Fibroblast of gingiva (primary cell): ENCODE data around the gene CNTN1.

Experiments used
- DNase-seq: peaks from one replicate; pipeline ENCODE4 v3.0.0-alpha.2; 2011; ENCODE audit warnings: low read depth

CNTN1 gene

DNA sequence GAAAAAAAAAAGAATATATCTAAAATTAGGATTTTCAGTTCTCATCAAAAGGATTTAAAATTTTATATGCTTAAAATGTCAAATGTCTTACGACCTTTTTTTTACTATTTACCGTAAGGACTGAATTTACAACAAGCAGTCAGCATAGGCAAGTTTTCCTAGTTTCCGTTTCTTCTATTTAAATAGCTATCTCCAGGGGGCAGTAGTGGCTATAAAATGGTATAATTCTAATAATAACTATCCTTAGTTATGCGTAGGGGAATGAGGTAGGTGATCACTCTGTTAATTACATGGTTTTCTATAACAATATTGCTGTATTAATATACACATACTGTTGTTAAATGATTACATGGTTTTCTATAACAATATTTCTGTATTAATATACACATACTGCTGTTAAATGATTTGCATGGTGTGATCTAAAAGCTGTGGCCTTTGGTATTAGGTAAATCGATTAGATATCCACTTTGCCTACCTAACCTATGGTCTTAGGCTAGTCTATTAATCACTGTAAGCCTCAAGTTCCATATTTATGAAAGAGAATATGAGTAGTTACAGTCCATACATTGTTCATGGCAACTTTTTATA lies 278.2 kb downstream of the CNTN1 start:
- no peak for DNase-seq

DNA sequence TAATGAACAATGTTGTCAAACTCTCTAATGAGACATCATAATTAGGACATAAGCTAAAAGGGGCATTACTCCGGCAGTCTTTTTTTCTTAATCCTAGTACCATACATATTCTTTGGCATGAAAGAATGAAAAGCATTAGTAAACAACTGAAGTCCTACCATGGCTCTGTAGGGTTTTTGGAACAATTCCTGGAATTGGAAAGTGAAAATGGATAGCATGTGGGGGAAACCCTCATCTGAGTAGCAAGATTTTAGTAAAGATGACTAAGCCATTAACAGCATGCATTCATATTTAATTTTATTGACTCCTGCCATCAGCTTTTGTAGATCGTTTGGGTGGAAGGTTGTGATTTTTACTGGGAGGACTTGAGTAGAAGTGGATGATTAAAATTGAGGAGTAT lies 279.7 kb downstream of the CNTN1 start:
- peak; percentile 3 for DNase-seq

DNA sequence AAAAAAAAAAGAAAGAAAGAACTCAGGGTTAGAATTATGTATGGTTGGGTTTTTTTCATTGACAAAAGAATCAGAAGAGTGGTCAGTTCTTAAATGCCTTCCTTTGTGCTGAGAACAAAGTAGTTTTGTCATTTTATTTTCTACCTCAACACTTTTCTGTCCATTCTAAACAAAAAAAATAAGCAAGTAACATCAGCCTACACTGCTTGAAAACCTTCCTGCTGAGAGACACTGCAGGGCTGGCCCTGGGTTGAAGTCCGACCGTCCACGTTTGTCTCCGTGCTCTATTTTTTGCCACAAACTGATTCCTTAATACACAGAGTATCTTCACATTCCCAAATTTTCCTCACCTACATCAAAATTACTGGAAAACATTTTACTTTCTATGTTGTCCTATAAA lies 284.3 kb downstream of the CNTN1 start:
- DNase-seq: no peak

DNA sequence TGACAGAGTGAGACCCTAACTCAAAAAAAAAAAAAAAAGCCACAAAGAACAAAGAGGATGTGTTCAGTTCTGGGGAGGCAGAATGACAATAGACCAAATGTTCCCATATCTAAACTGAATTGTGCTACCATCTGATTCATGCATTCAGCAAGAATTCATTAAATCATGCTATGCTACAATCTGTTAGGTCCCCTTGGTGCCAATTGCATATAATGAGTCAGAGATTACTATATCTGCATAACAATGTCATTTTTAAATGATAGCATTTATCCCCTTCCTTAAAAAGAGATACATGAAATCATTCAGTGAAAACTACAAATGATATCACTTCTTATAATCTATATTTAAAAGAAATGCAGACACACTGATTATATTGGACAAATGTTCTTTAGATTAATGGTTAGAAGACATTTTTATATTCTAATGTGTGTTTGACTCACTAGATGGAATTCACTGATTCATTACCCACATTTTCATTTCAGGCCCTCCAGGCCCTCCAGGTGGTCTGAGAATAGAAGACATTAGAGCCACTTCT lies 288.3 kb downstream of the CNTN1 start:
- DNase-seq: no peak

DNA sequence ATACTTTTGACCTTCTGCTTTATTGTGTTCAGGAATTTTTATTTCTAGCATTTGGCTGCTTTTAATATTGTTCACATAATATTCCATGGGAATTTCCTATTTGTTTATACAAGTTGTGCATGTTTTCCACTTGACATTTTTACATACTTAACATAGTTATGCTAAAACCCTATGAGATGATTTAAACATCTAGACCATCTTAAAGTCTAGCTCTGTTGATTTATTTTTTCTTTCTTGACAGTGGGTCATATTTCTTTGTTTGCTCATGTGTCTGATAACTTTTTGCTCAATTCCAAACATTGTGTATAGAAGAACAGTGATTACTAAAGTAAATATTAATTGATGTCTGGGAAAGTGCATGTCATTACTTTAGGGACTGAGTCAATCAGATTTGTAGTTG lies 293.8 kb downstream of the CNTN1 start:
- no peak for DNase-seq

DNA sequence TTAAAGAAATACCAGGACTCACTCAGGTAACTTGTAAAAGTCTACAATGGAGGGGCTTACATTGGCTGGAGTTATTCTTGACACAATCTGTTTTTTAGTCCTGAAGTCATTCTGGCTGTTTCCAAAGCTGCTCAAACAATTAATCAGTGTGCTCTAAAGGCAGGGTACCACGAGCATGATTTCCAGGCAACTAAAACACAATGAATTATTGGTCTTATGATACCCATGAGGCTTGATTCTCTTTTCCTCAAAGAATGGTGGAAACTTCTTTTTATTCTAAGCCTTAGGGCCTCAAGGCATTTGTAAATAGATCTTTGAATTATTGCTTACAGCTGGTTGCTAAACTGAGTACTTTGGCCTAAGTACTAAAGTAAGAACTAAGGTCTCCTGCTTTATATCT lies 296.1 kb downstream of the CNTN1 start:
- no peak for DNase-seq

DNA sequence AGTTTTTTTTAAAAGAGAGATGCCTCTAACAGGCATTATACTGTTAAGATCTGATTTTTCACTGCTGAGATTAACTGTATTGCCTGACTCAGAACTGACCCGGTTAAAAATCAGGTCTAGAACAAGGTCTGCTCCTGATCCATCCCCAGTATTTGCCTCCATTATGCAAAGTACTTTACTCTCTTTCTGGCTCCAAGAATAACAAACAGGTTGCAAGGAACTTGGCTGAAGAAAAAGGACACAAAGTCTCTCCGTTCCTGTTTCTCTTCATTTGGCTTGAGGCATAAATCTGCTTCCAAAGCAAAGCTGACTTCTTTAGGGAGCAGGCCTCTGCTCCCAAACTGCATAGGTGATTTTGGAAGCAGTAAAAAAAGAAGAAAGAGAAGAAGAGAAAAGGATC lies 296.6 kb downstream of the CNTN1 start:
- no peak for DNase-seq

DNA sequence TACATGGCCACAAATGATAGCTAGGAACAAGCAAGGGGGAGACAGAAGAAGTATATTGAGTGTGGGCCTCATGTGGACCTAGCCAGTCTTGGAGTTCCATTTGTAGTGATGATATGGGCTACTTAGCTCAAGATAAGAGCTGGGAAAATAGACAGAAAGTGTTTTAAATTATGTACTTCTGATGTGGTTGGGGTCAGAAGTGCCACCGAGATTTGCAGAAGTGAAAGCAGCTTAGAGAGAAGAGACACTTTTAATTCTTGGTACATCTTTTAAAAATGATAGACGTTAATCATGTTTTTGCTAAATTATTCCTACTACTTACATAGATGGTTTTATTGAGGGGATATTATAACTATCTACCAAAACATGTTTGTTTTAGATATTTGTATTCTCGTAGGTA lies 297.5 kb downstream of the CNTN1 start:
- no peak for DNase-seq

DNA sequence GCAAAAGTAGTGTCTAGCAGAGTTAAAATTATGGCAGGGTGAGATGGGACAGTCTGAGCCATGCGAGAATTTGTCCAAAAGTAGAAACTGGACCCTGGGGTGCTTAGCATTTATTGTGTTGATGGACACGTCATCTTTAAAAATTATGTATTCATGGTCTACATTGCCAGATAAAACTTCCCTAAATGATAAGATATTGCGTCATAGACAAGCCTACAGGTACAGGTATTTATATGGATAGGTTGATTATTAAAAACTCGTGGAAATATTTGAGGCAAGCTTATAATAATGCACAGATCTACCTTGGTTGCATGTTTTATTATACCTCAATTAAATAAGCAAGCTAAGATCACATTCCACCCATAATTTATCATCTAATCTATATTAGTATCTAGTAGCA lies 299.9 kb downstream of the CNTN1 start:
- DNase-seq: no peak

DNA sequence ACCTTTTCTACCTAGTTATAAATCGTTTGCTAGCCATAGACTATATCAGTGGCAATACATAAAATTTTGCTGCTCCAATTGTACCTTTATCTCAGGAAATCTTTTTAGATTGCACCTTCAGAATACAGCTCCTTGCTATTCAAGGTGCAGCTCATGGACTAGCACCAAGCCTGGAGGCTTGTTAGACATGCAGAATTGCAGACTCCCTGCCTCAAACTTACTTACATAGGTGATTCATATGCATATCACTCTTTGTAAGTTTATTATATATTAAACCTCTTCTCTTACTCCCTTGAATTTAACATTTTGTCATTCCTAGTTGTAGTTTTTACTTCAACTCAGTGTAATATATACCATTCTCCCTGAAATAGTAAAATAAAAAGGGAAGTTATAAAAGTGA lies 300.4 kb downstream of the CNTN1 start:
- no peak for DNase-seq

DNA sequence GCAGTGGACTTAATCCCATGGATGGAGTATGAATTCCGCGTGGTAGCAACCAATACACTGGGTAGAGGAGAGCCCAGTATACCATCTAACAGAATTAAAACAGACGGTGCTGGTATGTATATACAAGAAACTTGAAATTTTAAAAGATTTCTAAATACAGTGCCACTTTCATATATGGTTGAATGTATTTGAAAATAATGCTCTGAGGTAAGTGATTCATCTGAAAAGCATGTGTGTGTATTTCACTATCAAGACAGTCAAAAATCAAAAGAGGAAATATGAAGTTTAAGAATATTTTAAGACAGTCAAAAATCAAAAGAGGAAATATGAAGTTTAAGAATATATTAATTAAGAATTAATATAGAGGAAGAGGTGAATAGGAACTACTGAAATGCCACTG lies 300.9 kb downstream of the CNTN1 start:
- no peak for DNase-seq

DNA sequence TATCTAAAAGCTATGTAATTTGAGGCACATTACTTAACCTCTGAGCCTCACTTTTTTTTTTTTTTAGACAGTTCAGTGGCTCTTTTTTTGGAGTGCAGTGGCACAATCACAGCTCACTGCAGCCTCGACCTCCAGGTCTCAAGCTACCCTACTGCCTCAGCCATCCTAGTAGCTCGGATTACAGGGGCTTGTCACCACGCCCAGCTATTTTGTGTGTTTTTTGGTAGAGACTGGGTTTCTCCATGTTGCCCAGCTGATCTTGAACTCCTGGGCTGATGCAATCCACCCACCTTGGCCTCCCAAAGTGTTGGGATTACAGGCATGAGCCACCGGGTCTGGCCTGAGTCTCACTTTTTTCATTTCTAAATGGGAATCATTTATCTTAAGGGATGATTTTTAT lies 303.9 kb downstream of the CNTN1 start:
- no peak for DNase-seq

DNA sequence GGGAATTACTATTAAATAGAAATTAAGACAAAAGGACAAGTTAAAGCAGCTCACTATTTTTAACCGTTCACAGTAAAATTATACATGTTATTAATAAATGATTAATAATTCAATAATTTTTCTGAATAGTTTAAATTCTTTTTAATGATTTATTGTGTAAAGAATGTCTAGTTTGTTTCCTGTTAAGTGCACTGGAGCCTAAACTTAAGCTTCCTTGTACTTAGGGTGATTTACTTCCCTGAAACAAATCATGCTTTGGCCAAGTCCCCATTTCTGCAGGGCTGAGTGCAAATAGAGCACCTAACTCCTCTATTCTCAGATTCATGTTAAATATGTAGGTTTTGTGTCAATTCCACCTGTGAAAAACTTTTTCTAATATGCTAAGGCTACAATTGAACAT lies 307.0 kb downstream of the CNTN1 start:
- DNase-seq: no peak

DNA sequence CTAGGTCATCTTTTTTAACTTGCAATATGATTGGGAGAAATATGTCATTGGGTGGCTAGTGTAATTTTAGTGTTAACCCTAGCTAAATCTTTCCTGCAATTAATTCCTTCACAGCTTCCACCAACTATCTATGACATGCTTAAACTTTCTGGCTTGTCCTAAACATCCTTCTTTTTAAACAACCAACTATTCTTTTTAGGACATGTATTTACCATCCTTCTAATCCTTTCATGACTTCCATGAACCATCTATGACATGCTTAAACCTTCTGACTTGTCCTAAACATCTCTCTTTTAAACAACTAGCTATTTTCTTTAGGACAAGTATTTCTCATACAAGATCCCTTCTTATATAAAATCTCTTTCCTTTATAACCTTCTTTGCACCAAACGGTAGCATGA lies 316.2 kb downstream of the CNTN1 start:
- no peak for DNase-seq

DNA sequence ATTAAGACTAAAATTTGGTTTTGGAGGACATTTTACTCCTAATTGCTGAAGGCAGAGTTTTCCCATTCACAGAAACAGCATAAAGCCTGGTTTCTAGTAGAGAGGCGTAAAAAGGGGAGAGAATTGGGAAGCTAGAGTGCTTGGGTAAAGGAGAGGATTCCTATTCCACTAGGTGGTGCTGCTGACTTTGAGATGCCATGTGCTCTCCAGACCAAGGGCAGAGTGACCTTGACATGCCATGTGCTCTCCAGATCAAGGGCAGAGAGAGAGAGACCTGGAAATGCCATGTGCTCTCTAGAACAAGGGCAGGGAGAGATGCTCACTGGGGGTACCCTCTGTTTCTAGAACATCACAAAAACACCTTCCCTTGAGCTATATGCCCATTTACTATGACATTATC lies 319.7 kb downstream of the CNTN1 start:
- no peak for DNase-seq

DNA sequence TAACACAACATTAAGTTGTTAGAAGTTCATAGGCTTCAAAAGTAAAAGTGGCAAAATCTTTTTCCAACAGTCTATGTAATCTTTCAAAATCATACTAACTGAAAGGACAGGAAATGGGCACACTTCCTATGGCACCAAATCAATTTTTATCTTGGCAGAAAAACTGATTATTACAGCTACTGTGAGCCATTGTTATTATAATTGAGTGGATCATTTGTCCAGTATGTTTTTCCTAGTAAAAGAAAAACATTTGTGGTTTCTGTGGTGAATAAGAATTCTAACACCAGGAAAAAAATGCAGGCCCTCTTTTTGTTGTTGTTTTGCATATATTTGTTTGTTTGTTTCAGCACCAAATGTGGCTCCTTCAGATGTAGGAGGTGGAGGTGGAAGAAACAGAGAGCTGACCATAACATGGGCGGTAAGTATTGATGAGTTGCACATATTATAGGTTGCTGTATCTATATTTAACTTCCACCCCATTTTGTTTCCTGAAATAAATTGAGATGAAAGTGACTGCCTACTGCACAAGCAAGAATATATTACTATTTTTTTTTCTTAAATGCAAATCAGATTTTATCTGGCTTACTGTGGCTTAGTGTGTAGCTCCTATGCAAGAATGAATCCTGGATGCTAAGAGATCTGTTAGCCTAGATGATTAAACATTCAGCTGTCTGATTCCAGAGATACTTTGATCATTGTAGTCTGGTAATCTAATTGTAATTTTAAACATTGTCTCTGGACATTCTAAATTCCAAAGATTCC lies 321.8 kb downstream of the CNTN1 start:
- peak; percentile 11 for DNase-seq

DNA sequence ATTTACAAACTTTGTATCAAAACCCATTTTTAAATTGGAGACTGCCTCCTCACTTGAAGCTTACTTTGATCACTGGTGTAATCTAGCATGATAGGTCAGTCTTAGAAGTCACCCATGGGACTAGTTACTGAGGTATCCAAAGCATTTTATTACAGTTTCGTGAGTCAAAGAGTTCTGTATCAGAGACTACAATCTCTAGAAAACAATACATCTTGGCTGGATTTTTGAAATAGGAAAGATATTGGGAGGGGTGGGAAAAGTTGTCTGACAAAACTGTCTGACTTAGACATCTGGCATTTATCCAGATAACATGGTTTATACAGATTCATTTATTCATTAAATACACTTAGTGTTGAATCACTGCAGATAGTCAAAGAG lies 322.4 kb downstream of the CNTN1 start:
- DNase-seq: no peak

DNA sequence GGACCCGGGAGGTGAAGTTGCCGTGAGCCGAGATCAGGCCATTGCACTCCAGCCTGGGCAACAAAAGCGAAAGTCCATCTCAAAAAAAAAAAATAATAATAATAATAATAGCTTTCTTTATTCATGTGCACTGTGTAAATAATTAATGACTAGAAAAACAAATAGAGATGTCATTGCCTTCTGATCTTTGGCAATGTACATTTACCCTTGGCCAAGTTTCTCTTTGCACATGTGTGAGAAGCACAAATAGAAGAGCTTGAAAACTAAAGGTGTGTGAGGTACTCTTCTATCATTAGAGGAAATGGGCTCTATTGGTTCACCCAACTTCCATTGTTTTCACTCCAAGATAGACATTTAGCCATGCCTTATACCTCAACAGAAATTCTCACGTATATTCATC lies 325.8 kb downstream of the CNTN1 start:
- DNase-seq: no peak

DNA sequence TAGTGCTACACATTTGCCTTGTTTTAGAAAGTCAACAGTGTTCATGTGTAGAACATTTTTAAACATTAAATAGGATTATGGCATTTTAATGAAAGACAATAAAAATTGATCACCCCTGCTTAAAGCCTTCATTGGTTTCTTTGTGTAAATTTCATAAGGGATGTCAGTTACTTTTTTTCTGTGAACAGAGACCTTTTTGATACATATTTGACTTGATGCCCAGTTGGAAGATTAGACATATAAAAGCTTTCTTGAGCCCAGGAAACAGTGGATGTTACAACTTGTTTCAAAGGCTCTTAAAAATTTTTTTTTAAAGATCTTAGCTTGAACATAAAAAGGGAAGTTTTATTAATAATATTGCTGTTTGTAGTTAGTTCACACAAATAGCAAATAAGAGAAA lies 327.2 kb downstream of the CNTN1 start:
- DNase-seq: no peak

DNA sequence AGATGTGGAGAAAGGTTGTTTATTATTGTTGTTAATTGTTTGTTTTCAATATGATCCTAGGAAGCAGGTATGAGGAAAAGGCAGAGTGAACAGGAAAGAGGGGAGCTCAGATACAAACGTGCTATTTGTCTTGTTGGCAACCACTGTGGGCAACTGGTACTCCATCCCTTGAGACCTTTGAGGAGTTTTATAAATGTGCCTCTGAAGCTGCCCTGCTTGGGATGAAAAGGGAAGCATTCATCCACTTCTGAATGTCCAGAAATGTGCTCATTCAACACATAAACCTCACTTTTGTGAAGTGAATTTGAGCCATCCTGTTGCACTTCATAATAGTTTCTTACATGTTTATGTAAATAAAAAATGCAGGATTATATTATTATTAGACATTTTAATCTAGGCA lies 331.6 kb downstream of the CNTN1 start:
- DNase-seq: no peak

DNA sequence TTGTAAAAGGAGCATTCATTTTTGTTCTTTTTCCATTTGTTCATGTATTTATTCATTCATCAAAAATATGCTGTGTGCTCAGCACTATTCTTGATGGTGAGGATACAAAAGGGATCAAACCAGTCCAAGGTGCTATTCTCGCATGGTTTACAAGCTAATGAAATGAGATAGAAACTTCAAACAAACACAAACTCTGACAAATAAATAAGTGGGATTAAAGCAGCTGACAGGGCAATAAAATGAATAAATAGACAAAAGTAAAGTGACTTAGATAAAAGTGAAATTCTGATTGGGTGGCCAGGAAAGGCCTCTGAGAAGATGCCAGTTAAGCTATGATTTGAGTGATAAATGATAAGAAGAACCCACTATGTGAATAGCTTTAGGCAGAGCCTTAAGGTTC lies 333.9 kb downstream of the CNTN1 start:
- no peak for DNase-seq

DNA sequence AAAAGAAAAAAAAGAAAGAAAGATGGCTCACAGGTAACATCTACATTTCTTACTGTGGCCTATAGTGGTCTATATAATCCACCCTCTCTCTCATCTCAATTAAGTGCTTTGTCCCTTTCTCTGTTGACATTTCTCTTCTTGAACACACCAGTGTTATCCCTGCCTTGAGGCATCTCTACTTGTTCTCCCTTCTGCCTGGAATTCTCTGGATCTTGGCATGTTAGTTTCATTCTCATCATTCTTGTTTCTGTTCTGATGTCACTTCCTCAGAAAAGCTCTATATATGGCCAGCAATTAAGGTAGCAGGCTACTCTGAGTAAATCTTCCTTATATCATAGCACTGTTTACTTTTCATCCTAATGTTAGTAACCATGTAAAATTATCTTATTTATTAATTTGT lies 340.1 kb downstream of the CNTN1 start:
- no peak for DNase-seq

DNA sequence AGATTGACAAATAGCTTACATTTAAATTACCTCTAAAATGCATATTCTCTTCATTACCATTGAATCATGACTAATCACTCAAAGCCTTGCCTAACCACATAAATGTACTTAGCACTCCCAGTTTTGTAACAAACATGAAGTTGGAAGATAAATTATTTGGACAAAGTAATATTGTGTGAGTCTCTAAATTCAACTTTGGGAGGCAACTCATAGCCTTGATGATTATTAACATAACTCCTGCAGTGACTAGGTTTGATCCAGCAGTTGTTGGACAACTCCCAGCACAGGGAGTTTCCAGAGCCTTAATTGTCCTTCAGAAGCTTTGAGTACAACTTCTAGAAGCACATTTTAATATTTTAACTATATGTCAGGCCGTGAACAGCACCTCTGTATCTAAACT lies 342.4 kb downstream of the CNTN1 start:
- DNase-seq: no peak

DNA sequence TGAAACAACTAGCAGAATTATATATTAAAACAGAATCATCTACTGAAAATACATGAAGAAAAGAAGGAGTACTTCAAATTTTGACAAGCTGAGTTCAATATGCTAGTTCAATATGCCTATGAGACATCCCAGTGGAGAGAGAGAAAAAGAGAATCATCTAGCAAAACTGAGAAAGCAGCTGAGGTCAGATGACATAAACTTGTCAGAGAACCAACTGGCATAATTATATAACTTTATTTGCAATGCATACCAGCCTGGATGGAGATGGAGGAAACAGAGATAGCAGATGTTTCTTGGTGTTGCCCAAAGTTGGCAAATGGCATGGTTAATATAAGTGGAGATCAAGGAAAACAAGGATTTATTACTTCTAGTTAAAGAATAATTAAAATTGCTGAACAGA lies 347.2 kb downstream of the CNTN1 start:
- no peak for DNase-seq
